RWPE1 (cell line): ENCODE results near the gene LARP7.

ENCODE experiments used
- CTCF ChIA-PET: fragments of 350-600 bp; sonication (Branson Sonifier 250); formaldehyde crosslinking; extraction: SDS; loops from one replicate; lab custom pipeline; 2021; lab: Yijun Ruan, JAX
- POLR2A ChIA-PET: fragments of 400-600 bp; formaldehyde crosslinking; extraction: SDS; loops from one replicate; lab custom pipeline; 2020; ENCODE audit warnings: antibody characterized with exemption; ENCODE audit not compliant: low non-redundant PET; lab: Yijun Ruan, JAX
- DNase-seq: peaks from one replicate; pipeline ENCODE4 v3.0.0; 2012; ENCODE audit warnings: low spot score
- H3K27ac ChIP-seq: fragments of 450-650 bp; 2 replicates; pipeline ENCODE4 v1.5.1; 2017
- CTCF ChIP-seq: fragments of 450-650 bp; conservative IDR thresholded peaks from 2 replicates; pipeline ENCODE4 v1.5.1; 2017; ENCODE audit warnings: low read depth, mild to moderate bottlenecking

Gene LARP7

GRCh38 chr4:112673686-112674085 is 36.7 kb downstream of the LARP7 start:
- no peak for TF ChIP-seq CTCF
- DNase-seq, result no peak
- ChIA-PET POLR2A (no interaction called here), CTCF (no interaction called here)
- H3K27ac ChIP-seq, result no peak overlapping the region

- DNase-seq, result no peak
- no peak for TF ChIP-seq CTCF
- H3K27ac ChIP-seq, result no peak overlapping the region
- CTCF ChIA-PET, result interaction anchor here (0.7 kb wide), 1 partner anchor 201 kb away, joined by 3 read pairs; no protein-coding TSS in a partner anchor
- POLR2A ChIA-PET, result no interaction called here
Observed at GRCh38 chr4:112674376-112674775, 37.4 kb downstream of the LARP7 start.

- no peak overlapping the region for H3K27ac ChIP-seq
- DNase-seq, result no peak
- ChIA-PET POLR2A (no interaction called here), CTCF (no interaction called here)
- TF ChIP-seq CTCF, result no peak
Observed at GRCh38 chr4:112677519-112678091, 40.7 kb downstream of the LARP7 start.

- POLR2A ChIA-PET, result interaction anchor here (0.7 kb wide), 1 partner anchor 14 kb away, joined by 5 read pairs; no protein-coding TSS in a partner anchor
- H3K27ac ChIP-seq, result no peak overlapping the region
- CTCF ChIA-PET, result no interaction called here
- no peak for TF ChIP-seq CTCF
- DNase-seq, result no peak
Observed at GRCh38 chr4:112680996-112681395, 44.1 kb downstream of the LARP7 start.

GRCh38 chr4:112693507-112693906 is 56.6 kb downstream of the LARP7 start:
- DNase-seq, result no peak
- CTCF ChIA-PET, result no interaction called here
- TF ChIP-seq CTCF, result no peak
- POLR2A ChIA-PET, result no interaction called here
- H3K27ac ChIP-seq, result no peak overlapping the region

GRCh38 chr4:112700679-112701078 is 63.7 kb downstream of the LARP7 start:
- TF ChIP-seq CTCF, result no peak
- ChIA-PET POLR2A (no interaction called here), CTCF (no interaction called here)
- no peak overlapping the region for H3K27ac ChIP-seq
- DNase-seq, result no peak
